ENCODE data around the gene COG2.
"Not testable (repeated sequence)": the region's sequence is repeated elsewhere in the genome, so short reads cannot be mapped to it uniquely, and the experiment has no call there.

COG2 gene

DNA sequence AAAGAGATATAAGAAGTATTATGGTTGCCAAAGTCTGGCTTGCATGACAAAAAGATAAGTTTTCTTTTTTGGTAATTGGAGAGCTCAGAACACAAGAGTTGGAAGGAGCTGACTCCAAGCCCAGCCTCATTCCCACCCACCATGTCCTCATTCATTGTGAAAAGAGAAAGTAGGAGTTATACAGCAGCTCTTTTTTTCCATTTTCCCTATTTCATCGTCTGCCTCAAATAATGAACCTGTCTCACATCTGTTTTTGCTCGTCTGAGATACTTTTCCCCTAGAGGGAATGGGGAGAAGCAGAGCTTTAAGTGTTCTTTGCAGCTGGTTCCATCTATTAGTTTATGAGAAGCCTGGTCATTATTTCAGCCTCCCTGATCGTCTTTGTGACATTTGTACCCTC, 36.9 kb downstream of the COG2 start:
- no peak for DNase-seq

DNA sequence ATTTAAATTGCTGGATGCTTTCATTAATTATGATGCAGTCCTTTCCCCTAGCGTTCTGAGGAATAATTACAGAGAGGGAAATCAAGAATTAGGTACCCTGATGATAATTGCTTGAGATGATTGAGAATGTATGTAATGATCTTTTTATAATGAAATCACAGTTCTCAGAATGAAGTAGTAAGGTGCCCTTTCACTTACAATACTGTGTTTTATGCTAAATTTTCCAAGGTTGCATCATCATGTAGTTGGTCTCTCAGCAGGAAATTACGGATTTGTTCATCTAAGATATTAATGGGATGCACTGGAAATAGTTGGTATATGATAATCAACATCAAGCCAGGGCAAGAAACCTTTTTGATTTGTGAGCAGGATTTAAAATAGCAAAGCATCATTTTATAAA, 37.5 kb downstream of the COG2 start:
- no peak for DNase-seq

DNA sequence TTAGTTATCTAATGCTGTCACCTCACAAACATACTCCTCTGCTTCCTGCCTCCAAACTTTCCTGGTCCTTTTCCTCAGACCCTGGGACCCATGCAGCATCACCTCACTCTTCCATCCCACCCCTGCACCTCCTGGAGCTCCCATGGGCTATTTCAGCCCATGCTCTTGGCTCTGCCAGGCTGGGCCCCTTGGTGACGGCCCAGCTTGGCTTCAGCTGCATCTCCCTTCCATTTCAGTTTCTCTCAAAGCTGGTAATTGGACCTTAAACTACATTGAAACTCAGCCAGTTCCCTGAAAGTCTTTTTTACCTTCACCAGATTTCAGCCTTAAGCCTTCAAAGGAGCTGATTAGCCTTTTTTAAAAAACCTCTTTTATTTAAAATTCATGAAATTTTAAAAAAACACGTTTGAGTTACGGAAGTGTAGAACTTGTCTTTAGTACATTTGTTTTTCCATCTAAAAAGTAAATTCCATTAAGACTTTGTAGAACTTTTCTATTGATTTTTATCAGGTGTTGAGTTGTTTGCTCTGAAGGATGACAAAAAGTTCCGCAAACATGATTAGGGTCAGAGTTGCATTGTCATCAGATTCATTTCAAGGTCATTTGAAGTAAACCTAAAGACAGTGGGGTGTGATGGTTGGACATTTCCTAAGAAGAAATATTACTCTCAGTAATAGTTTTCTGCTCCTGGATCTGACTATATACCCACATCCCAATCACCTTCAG, 38.2 kb downstream of the COG2 start:
- DNase-seq: no peak

DNA sequence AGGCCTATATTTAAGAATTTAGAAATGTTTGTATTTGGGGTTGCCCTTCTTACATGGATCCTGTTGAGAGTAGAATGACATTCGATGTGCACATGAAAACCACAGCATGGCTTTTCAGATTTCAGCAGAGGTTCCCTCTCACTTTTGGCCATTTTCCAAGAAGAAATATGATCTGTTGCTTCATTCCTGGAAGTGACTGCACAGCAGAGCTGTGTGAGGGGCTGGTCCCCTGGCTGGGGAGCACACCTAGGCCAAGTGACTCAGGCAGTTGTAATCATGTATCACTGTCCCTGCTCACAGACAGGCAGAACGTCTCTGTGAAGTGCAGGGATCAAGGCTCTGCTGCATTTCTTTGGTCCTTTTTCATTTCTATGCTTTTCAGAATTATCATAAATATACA, 39.3 kb downstream of the COG2 start:
- DNase-seq: peak; percentile 88

DNA sequence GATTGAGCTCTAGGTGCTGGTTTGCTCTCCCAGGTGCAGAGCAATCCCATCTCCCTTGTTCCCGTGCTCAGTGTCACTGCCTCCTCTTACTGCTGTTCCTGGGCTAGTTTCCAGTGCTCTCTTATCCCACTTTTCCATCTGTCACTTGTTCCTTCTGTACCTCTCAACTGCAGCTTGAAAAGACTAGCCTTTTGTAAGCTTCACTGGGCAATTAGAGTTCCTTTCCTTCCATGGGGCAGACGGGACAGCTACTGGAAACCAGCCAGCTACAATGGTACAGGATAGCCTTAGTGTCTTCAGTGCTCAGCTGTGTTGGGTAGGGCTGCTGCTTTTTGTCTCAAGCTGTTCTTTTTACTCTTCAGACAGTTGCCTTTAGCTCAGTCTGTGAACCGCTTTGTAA, 40.0 kb downstream of the COG2 start:
- DNase-seq: peak; percentile 31

DNA sequence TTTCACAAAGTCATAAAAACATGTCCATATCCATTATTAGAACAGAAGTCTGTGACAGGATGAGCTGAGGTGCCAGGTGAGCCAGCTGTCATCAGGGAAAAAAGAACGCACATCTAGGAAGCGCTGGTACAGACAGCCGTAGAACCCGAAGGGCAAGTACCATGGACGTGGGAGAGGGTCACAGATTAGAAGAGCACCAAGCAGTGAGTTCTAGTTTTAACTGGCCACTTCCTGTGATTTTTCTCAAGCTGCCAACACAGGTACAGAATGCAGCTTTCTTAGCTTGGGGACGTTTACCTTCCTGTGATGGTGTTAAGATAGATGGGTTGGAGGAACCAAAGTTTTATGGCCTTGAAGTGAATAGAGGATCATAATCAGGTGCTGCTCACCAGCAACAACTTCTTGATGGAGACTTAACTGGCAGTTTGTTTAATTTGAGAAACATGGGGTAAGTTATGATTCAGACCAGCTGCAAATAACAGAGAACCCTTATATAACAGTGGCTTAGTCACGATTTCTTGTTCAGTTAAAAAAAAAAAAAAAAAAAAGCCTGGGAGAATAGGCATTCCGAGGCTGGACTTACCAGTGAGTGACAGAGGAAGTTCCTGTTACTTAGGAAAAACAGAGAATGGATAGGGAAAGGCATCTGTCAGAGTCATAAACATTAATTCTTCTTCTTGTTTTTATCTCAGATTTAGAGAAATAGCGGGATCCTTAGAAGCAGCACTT, 40.8 kb downstream of the COG2 start:
- DNase-seq: no peak

DNA sequence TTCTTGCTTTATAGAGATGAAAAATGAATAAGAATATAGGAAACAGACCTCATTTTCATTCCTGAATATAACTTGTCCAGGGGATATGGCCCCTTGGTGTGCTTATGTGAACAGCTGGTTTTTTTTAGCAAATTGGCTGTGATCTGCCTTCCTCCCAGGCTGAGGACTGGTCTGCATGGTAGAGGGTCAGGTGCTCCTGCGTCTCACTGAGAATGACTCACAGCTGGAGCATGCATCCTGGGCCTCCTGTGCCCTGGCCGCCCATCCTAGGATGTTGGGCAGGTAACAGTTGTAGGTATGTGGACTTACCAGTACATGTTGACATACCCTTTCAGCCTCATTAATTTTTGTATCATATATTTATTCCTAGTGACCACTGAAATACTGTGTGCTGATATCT, 41.9 kb downstream of the COG2 start:
- DNase-seq: no peak

DNA sequence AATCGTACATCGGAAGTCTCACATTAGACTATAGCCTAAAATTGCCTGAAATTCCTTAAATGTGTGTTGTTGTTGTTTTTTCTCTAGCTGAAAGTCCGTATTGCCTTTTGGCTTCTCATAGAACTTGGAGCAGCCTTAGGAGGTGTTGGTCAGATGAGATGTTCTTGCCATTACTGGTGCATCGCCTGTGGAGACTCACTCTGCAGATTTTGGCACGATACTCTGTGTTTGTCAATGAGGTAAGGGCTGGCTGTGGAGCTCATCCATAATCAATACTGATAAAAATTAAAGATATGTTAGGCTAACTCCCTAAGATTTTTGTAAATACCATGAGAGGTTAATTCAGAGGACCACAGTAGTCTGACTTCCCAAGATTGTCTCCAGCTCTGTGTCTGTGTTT, 42.7 kb downstream of the COG2 start:
- DNase-seq: no peak

DNA sequence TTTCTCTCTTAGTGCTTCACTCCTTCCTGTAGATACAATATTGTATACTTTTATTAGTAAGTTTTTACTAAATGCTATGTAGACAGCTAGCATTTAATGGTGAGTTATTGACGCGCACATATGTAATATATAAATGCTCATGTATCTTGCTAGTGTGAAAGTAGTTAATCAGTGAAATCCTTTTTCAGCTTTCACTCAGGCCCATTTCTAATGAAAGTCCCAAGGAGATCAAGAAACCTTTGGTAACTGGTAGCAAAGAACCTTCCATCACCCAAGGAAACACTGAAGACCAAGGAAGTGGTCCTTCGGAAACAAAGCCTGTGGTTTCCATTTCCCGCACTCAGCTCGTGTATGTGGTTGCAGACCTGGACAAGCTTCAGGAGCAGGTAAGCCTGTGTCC, 44.5 kb downstream of the COG2 start:
- no peak for DNase-seq

DNA sequence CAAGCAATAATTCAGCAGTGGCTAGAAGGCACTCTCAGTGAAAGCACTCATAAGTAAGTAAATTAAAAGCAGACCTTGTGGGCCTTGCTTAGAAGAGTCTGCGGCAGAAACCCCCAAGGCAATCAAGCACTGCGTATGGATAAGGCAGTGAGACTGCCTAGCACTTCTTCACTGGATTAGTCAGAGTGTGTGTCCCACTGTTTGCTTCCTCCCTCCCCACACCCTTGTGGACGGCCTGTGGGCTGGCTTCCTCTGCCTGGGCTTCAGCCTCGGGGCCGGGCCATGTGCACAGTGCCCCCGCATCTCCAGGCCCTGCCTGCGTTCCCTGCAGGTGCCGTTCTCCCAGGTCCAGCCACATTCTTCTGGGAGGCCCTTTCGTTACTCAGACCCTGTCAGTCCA, 47.8 kb downstream of the COG2 start:
- DNase-seq: no peak

DNA sequence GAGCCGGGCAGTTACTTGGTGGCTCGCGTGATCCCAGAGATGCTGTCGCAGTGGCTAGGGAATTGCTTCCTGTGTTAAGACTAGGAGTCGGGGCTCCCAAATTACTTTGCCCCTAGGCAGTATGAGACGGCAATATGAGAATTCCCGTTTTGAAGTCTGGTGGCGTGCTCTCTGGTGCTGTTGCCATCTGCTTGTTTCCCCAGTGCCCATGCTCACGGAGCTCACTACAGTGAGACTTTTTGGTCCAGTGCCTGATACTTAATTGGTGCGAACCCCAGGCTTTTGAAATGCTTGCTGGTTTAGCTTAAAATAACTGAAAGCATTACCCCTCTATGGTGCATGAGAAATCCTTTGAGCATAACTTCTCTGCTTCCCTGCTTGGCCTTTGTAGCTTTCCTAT, 49.3 kb downstream of the COG2 start:
- DNase-seq: no peak

DNA sequence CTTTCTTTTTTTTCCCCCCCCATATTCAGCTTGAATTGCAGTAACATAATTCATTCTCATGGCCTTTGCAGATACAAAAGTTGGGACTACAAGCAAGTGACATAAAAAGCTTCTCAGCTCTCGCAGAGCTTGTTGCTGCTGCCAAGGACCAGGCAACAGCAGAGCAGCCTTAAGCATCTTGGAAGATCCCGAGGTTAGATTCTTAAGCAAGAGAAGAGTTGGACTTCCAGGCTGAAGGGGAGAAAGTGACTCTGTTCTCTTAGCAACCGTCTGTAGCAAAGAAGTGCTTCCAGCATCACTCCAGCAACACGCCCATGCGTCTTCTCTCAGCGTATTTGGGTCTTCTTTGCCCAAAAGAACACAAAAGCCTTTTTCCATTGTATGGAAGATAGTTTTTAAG, 50.9 kb downstream of the COG2 start:
- DNase-seq: no peak

DNA sequence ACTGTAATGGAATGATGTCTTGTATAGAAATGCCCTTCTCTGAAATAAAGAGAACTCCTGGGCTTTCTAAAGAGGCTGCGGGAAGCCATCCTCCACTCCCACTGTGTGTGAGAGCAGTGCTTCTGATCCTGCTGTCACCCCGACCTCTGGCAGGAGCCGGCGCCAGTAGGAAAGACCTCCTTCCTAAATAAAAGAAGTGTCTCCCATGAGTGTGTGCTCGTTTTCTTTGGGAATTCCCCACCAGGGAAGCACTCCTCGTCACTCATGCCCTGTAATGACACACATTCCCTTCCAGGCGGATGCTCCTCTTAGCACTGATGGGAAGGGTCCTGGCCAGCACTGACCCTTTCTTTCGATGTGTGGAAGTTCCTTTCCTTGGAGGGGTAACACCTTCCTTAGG, 51.5 kb downstream of the COG2 start:
- DNase-seq: no peak

DNA sequence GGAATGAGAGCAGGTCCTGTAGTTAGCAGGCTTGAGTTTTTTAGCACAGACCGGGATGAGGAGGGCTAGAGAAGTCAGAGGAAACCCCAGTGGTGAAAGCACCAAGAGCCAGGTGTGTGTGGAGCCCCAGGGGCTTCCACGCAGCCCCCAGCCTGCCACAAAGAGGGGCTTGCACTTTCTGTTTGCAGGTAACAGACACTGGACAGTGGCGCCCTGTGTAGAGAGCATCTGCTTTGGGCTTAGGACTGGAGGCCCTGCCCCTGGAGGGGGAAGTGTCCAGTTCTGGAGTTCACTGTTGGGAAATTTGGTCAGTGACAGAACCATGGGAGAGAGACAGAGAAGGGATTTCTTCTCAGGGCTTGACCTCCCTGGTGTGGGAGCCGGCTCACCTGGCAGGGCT, 52.2 kb downstream of the COG2 start:
- no peak for DNase-seq

DNA sequence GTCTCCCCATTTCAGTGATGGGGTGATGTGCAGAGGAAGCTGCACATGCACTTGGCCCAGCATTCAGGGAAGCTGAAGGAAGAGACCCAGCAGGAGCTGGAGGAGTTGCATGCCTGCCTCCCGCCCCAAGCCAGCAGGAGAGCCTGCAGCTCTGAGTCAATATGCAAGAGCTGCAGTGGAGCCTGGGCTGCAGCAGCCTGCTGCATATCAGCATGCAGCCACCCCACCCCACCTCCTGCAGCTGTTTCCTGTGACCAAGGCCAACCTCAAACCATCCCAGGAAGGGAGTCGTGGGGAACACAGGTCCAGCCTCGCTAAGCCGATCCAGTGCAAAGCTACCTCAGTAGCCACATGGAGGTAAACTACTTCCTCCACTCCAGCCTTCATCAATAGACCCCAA, 52.7 kb downstream of the COG2 start:
- no peak for DNase-seq

DNA sequence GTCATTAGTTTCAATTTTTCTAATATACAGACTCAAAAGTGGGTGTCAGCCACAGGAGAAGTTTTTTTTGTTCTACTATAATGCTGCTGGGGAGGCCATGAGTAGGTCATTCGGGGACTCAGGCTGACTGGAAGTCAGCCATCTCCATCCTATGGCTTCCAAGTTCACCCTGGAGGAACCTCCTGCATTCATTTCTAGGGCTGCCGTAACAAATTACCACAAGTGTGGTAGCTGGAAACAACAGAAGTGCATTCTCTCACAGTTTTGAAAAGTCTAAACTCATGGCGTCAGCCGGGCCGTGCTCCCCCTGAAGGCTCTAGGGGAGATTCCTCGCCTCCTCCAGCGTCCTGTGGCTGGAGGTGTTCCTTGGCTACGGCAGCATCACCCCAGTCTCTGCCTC, 53.9 kb downstream of the COG2 start:
- DNase-seq: no peak

DNA sequence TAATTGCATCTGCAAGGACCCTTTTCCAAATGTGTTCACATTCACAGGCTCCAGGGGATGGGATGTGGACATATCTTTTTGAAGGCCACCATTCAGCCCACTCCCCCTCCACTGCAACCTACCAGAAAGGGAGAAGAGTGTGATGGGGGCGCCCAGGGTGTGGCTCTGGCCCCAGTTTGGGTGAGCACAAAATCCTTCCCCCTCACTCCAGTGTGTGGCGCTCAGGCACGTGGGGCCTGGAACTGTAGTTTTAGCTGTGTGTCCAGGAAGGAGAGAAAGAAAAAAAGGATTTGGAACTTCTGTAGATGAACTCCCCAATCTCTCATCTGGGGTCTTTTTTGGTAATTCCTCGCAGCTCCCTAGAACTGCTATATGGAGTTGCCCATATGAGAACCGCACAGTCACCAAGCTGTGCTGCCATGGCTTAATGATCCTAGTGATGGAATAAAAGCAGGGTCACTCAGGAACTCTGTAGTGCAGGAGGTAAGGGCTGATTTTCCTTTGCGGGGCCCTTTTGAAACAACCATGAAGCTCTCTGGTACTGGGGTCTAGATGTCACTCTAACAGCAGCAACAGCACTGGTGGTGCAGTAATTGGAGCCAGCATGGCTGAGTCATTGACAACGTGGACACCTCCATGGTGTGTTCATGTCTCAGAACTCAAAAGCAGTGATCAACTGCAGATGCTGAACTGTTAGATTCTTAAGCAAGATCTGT, 54.6 kb downstream of the COG2 start:
- DNase-seq: no peak

DNA sequence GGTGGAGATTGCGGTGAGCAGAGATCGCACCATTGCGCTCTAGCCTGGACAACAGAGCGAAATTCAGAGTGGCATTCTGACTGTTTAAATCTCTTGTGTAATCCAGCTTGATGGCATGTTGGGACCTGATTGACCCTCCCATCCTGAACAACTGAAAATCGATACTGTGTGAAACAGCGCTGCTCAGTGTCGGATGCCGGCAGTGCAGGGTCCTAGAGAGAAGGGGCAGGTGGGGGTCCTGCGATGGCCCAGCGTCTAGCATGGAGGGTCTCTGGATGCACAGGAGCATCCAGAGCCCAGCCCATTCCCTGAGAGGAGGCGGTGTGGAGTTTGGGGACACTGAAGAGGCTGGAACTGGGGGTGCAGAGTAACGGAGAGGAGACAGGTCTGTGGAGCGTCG, 55.8 kb downstream of the COG2 start:
- no peak for DNase-seq

DNA sequence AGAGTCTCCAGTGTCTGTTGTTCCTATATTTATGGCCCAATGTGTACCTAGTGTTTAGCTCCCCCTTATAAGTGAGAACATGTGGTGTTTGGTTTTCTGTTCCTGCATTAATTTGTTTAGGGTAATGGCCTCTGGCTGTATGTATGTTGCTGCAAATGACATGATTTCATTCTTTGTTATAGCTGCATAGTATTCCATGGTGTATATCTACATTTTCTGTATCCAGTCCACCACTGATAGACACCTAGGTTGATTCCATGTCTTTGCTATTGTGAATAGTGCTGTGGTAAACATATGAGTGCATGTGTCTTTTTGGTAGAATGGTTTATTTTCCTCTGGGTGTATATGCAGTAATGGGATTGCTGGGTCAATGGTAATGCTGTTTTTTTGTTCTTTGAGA, 56.7 kb downstream of the COG2 start:
- DNase-seq: not testable (repeated sequence)

DNA sequence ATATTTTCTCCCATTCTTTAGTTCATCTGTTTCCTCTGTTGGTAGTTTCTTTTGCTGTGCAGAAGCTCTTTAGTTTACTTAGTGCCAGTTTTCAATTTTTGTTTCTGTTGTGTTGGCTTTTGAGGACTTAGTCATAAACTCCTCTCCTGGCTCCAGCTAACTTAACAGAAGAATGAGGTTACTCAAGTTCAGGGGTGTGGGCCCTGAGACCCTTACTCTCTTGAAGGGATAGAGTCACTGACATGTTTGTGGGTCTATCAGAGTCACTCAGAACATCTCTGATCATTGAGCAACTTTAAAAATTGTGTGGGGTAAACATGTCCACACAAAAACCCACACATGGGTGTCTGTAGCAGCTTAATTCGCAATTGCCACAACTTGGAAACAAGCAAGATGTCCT, 57.4 kb downstream of the COG2 start:
- no peak for DNase-seq

DNA sequence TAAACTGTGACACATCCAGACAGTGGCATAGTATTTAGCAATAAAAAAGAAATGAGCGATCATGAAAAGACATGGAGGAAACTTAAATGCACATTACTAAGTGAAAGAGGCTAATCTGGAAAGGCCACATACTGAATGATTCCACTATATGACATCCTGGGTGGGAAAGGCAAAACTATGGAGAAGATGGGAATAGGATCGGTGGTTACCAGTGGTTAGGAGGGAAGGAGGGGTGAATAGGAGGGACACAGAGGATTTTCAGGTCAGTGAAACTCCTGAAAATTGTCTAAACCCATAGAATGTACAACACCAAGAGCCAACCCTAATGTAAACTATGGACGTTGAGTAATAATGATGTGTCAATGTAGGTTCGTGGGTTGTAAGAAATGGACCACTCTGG, 57.9 kb downstream of the COG2 start:
- DNase-seq: no peak

DNA sequence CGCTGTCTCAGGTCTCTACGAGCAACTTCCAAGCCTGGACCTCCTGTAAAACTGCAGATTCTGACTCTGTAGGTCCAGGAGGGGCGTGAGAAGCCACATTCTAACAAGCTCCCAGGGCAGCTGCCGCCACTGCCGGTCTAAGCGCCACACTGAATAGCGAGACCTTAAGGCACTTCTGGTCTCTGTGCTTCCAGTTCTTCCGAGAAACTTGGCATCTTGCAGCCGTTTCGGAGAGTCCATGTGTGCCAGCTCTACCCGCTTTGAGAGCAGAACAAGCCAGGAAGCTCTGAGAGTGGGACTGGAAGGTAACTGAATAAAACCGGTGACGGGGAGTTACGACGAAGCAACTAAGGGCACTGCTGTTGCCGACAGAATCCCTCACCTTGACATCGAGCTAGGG, 59.2 kb downstream of the COG2 start:
- DNase-seq: no peak

DNA sequence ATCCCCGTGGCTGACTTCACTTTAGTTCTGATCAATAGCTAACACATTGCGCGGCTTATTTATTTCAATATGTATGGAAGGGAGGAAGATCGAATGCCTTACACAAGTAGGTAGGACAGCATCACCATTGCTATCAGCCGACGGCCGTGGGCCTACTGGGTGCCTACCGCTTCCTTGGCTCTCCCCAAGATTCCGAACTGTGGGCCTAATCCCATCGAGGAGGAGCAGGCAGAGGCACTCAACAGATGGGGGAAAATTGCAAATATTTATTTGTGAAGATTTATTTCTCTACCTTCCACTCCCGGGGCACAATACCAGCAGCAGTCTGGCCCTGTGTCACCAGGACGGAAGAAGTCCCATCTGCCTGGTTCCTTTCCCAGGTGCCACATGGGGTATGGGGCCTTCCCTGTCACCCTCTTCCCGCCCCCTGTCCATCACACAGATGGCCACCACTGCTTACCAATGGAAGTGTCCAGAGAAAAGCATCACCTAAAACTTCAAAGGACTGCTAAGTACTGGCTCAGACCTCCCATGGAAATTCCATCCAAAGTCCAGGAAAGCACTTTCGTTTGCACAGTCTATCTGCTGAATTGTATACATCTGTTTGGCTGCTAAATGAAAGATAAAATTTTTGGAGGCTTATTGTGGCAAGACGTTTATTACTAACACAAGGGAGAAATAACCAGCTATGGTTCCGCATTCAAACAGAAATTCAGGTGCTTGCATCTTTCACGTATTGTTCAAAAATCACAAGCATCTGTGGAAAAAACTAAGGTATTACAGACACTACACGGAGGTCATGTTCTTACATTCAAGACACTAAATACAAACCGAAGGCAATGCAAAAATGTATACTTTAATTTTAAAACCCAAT, 59.9 kb downstream of the COG2 start:
- DNase-seq: no peak
